DMS 273 treated with DMSO at 0.1 percent for 48 hours (cell line): ENCODE data around the gene GATA6.

Experiments
- DNase-seq: peaks from one replicate; lab custom pipeline; 2025; lab: John Stamatoyannopoulos, UW

The GATA6 gene

GRCh38 chr18:22243513-22243912 lies 74.1 kb downstream of the GATA6 start:
- DNase-seq: no peak

- DNase-seq: no peak
These were observed 80.6 kb downstream of the GATA6 start for GRCh38 chr18:22250026-22250425.

DNA sequence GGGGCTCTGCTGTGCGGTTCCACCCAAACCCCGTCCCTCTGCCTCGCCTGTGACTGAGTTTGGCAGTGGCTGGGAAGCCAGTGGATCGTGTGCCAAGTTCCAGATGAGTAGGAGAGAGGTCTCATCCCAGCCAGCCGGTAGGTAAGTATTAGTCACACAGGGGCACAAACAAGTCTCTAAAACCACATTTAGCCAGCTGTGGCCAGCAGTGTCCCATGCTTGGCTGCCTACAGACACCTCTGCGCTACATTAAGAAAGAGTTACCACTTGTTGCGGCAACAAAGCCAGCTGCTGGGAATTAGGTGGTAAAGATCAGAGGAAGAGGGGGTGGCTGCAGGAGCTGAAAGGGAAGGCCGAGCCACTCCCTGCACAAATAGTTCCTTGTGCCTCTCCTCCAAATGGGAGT lies 81.2 kb downstream of the GATA6 start:
- DNase-seq: no peak
